Gastroesophageal sphincter (tissue), 3 donors: ENCODE results near the gene MACROD2.

Source experiments
- CTCF ChIP-seq, 4 experiments: fragments of 200-600 bp in 2 of 4; fragments of 450-650 bp in 2 of 4; sonication (generic) in 1 of 4; IDR thresholded peaks; one replicate each; pipeline ENCODE4 v1.5.1; 2017 to 2019; ENCODE audit warnings: antibody characterized with exemption in 4 of 4, mild to moderate bottlenecking in 2 of 4, moderate library complexity in 2 of 4
- POLR2A ChIP-seq, 2 donors: fragments of 450-650 bp; IDR thresholded peaks; one replicate each; pipeline ENCODE4 v1.6.1; 2017; ENCODE audit warnings: antibody characterized with exemption in 2 of 2, mild to moderate bottlenecking in 2 of 2, moderate library complexity in 1 of 2
- POLR2AphosphoS5 ChIP-seq: sonication (generic); formaldehyde crosslinking; IDR thresholded peaks from one replicate; pipeline ENCODE4 v1.6.1; 2017; ENCODE audit warnings: antibody characterized with exemption

- TF ChIP-seq POLR2AphosphoS5 = no peak
- no peak for TF ChIP-seq POLR2A (IDR thresholded peaks at IDR 0.05)
- TF ChIP-seq CTCF (IDR thresholded peaks at IDR 0.05) = no peak
Observed at GRCh38 chr20:13984211-13984610, 11.1 kb upstream of the MACROD2 start.
